Cardiac muscle cell (in vitro differentiated cells and primary cell): Measurements from ENCODE around the gene RAMACL. TPM values are rescaled to one million over a fixed set of nuclear protein-coding genes. Genes with fewer than 3 reads are reported as not detected.

Source experiments
- DNase-seq, 2 donors: peaks; one replicate each; pipeline versions ENCODE4 v3.0.0 to v3.0.0-alpha.2; 2010 to 2017; ENCODE audit warnings: low read depth in 1 of 2, low spot score in 1 of 2
- H3K27ac ChIP-seq: fragments of 200-600 bp; sonication (generic); 2 replicates; pipeline ENCODE4 v1.5.1; 2016
- H3K27me3 ChIP-seq: fragments of 200-600 bp; sonication (generic); 2 replicates; pipeline ENCODE4 v1.6.0; 2016; ENCODE audit warnings: control low read depth
- H3K36me3 ChIP-seq: fragments of 200-600 bp; sonication (generic); 2 replicates; pipeline ENCODE4 v1.5.1; 2016; ENCODE audit warnings: control low read depth
- H3K4me1 ChIP-seq: fragments of 200-600 bp; sonication (generic); 2 replicates; pipeline ENCODE4 v1.8.1; 2017; ENCODE audit warnings: low read depth, mild to moderate bottlenecking, mixed run types
- H3K4me3 ChIP-seq: fragments of 200-600 bp; sonication (generic); 2 replicates; pipeline ENCODE4 v1.5.1; 2016; ENCODE audit warnings: mild to moderate bottlenecking
- H3K9me3 ChIP-seq: fragments of 200-600 bp; sonication (generic); 2 replicates; pipeline ENCODE4 v1.5.1; 2017; ENCODE audit warnings: low read depth, mild to moderate bottlenecking, control low read depth
- polyA plus RNA-seq: library from polyadenylated mRNA; unstranded; fragments of >200 nt; fragmentation: Nextera tagmentation; extraction: Ambion mirVana; gene quantifications from 2 replicates; pipeline ENCODE4 v1.2.1, GENCODE V29; 2016
- total RNA-seq: library from RNA; depleted of rRNA; stranded (reverse); fragments of >200 nt; gene quantifications from 2 replicates; pipeline ENCODE4 v1.2.3, GENCODE V29; 2016
- TF ChIP-seq, protein P1 (sequence below): IDR thresholded peaks from 2 replicates; pipeline ENCODE4 v1.5.1; 2012; ENCODE audit warnings: low read depth, mild to moderate bottlenecking, low read length

The RAMACL gene
- total and polyA plus RNA-seq, 2 experiments from 2014 or later = 0.44 to 0.45 TPM

DNA sequence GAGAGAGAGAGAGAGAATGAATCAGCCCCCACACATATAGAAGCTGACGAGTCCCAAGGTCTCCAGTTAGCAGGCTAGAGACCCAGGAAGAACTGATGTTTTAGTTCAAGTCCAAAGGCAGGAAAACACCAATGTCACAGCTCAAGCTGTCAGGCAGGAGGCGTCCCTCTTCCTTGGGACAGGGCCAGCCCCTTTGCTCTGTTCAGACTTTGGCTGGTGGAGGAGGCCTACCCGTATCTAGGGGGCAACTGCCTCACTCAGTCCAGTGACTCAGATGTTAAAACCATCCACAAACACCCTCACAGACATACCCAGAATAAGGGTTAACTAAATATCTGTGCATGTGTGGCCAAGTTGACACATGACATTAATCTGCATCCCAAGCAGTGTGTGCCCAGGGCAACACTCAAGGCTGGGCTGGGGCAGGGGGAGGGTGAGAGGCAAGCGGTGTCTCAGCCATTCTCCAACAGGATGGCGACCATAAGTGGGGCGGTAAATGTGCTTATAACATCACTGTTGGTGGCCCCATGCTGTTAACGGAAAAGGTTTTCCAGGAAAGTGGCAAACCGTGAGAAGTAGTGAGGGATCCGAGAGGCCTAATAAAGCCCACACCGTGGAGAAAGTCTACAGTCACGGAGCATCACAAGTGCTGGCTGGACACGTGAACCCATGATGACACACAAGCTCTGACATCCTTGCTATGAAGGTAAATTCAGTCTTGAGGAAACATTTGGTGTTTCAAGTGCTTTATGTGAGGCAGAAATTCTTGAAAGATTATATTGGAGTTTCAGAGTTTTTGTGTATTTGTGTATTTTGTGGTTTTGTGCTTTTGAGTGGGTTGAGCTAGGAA, 28.1 kb downstream of the RAMACL start:
- no peaks in the 10 kb centered on the region for H3K4me1 ChIP-seq
- no peaks in the 10 kb centered on the region for H3K36me3 ChIP-seq
- H3K9me3 ChIP-seq = no peaks in the 10 kb centered on the region
- H3K27ac ChIP-seq = no peak overlapping the region
- H3K27me3 ChIP-seq = no peaks in the 10 kb centered on the region
- TF ChIP-seq, protein P1, sequence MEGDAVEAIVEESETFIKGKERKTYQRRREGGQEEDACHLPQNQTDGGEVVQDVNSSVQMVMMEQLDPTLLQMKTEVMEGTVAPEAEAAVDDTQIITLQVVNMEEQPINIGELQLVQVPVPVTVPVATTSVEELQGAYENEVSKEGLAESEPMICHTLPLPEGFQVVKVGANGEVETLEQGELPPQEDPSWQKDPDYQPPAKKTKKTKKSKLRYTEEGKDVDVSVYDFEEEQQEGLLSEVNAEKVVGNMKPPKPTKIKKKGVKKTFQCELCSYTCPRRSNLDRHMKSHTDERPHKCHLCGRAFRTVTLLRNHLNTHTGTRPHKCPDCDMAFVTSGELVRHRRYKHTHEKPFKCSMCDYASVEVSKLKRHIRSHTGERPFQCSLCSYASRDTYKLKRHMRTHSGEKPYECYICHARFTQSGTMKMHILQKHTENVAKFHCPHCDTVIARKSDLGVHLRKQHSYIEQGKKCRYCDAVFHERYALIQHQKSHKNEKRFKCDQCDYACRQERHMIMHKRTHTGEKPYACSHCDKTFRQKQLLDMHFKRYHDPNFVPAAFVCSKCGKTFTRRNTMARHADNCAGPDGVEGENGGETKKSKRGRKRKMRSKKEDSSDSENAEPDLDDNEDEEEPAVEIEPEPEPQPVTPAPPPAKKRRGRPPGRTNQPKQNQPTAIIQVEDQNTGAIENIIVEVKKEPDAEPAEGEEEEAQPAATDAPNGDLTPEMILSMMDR = no peak
- DNase-seq = no peak
- H3K4me3 ChIP-seq = no peak overlapping the region

DNA sequence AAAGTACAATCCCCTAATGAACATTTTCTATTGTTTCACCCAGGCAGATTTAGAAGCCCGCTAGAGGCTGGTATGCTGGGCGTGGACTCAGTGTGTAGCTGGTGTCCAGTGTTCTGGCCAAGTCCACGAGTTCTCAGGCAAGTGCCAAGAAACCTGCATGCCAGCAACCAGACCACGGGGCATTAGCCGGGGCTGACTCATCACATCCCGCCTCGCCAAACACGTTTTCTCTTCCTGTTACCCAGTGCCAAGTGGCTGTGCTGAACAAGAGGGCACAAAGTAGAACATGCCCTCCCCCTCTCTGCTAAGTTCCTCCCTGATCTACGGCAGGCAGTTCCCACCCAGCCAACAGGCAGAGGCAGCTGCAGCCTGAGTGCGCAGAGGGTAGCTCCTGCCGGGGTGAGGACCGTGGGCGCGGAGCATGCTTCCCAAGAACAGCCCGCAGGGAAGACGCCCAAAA, 29.6 kb downstream of the RAMACL start:
- Histone ChIP-seq H3K4me3 (no peak overlapping the region), H3K9me3 (no peaks in the 10 kb centered on the region), H3K27ac (no peak overlapping the region), H3K4me1 (no peaks in the 10 kb centered on the region), H3K27me3 (no peaks in the 10 kb centered on the region), H3K36me3 (no peaks in the 10 kb centered on the region)
- peak in 1 of 2 donors; percentile 88 for DNase-seq
- TF ChIP-seq, protein P1 = no peak

DNA sequence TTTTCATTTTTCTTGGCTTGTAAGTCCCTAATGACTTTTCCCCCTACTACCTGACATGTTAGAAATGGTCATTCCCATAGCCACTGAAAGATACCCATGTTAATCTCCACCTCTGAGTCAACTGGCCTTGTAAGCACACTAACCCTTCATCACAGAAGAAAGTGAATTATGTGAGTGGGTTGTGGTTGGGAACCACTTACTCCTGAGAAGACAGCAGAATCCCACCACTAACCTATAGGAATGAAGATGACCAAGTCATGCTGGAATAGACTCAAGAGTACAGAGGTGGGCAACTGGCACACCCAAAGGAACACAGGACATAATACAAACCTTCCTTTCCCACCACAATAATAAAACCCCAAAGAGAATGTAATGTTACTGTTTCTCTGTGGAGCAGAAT, 30.1 kb downstream of the RAMACL start:
- H3K27ac ChIP-seq = no peak overlapping the region
- no peaks in the 10 kb centered on the region for H3K9me3 ChIP-seq
- no peaks in the 10 kb centered on the region for H3K27me3 ChIP-seq
- no peak for DNase-seq
- no peaks in the 10 kb centered on the region for H3K36me3 ChIP-seq
- no peak overlapping the region for H3K4me3 ChIP-seq
- H3K4me1 ChIP-seq = no peaks in the 10 kb centered on the region
- TF ChIP-seq, protein P1 = no peak

DNA sequence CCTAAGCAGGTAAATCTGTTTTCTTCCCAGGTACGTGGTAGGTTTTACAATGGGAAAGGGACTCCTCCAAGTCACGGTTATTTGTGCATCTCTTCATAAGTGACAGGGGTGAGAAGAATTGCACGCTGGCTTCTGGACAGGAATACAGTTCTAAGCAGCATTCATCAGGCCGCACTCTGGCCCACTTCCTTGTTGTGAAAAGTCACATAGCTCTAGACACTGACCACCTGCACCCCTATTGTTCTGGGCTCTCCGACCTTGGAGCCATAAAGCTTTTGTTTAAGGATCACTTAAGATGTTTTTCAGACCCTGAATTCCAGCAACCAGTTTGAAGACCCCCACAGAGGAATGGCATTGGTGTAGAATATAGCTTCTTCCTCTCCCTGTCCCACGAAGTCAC, 31.4 kb downstream of the RAMACL start:
- TF ChIP-seq, protein P1 = no peak
- Histone ChIP-seq H3K36me3 (no peaks in the 10 kb centered on the region), H3K9me3 (no peaks in the 10 kb centered on the region), H3K27me3 (no peaks in the 10 kb centered on the region), H3K4me3 (no peak overlapping the region), H3K4me1 (no peaks in the 10 kb centered on the region), H3K27ac (no peak overlapping the region)
- no peak for DNase-seq

DNA sequence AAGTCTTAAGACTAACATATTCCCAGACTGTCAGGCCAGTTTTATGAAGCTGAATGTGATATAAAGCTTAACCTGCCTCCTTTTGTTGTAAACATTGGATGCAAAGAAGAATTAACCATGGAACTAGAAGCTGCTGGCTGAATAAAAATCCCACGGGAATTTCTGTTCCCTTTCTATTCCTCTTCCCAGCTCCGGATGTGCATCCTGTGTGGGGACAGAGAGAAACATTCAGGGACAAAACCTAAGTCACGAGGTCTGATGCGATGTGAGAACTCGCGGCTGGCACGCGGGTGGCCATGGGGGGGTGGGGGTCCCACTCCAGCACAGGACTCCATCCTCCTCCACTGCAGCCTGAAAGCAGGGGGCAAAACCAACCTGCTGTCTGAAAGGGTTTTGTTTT, 32.2 kb downstream of the RAMACL start:
- no peaks in the 10 kb centered on the region for H3K27me3 ChIP-seq
- no peak overlapping the region for H3K4me3 ChIP-seq
- TF ChIP-seq, protein P1 = no peak
- H3K4me1 ChIP-seq = no peaks in the 10 kb centered on the region
- no peaks in the 10 kb centered on the region for H3K9me3 ChIP-seq
- no peaks in the 10 kb centered on the region for H3K36me3 ChIP-seq
- no peak for DNase-seq
- H3K27ac ChIP-seq = no peak overlapping the region
